IPS-NIHi7 (cell line): Measurements from ENCODE around the gene PLP2.
A peak's percentile ranks its signal among the peaks of the same experiment; 100 is the strongest.
"Not testable (repeated sequence)": the region's sequence is repeated elsewhere in the genome, so short reads cannot be mapped to it uniquely, and the experiment has no call there.

ENCODE experiments used
- DNase-seq: peaks from one replicate; pipeline ENCODE4 v3.0.0; 2012; ENCODE audit warnings: mixed read lengths; ENCODE audit errors: extremely low spot score

The PLP2 gene

DNA sequence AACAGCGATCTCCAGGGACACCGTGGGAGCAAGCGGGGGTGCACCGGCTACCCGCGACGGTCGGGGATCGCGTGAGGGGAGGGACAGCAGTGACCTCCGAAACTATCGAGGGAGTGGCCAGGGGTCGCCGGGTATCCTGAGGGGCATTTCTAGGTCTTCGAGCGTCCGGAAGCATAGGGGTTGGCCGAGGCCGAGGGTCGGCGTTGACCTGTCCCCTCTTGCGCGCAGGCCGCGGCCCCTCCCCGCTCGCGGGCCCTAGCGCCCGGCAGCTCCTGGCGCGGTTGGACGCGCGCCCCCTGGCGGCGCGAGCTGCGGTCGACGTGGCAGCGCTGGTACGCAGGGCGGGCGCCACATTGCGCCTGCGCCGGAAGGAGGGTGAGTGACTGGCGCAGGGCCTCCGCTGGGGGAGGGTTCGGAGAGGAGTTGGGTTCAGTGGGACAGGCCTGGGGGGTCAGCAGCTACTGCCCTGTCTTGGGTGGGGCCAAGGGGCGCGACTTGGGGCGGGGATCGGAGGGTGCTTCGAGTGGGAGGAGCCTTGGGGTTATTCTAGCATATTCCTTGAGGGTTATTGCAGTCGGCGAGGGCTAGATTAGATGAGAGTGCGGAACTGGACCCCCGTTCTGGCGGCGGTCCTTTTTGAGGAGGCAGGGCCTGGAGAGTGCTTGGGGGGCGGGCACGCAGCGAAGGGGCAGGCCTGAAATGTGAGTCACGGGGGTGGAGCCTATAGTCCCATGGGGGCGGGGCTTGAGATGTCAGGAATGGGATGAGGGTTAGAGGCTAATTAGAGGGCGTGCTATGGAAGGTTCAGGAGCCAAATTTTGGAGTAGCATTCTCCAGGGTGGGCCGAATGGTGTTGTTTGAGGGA lies 7.9 kb upstream of the PLP2 start:
- peak; percentile 65 for DNase-seq

DNA sequence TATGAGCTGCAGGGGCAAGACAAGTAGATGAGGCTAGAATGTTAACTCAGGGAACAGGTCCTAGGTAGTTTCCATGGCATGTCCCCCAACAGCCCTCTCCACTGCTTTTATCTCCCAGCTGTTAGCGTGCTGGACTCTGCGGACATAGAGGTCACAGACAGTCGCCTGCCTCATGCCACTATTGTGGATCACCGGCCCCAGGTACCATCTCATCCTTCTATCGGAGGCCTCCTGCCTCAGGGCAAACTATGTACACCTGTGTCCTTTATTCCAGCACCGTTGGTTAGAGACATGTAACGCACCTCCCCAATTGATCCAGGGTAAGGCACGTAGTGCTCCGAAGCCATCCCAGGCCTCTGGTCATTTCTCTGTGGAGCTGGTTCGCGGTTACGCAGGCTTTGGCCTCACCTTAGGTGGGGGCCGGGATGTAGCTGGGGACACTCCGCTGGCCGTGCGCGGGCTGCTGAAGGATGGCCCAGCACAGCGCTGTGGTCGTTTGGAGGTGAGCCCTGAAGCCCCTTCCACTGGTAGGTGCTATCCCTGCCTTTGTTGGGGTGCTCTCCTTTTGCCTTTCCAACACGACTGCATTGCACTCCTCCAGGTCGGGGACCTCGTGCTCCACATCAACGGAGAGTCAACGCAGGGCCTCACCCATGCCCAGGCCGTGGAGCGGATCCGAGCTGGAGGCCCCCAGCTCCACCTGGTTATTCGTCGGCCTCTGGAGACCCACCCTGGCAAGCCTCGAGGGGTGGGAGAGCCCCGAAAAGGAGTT lies 6.9 kb upstream of the PLP2 start:
- DNase-seq: no peak

DNA sequence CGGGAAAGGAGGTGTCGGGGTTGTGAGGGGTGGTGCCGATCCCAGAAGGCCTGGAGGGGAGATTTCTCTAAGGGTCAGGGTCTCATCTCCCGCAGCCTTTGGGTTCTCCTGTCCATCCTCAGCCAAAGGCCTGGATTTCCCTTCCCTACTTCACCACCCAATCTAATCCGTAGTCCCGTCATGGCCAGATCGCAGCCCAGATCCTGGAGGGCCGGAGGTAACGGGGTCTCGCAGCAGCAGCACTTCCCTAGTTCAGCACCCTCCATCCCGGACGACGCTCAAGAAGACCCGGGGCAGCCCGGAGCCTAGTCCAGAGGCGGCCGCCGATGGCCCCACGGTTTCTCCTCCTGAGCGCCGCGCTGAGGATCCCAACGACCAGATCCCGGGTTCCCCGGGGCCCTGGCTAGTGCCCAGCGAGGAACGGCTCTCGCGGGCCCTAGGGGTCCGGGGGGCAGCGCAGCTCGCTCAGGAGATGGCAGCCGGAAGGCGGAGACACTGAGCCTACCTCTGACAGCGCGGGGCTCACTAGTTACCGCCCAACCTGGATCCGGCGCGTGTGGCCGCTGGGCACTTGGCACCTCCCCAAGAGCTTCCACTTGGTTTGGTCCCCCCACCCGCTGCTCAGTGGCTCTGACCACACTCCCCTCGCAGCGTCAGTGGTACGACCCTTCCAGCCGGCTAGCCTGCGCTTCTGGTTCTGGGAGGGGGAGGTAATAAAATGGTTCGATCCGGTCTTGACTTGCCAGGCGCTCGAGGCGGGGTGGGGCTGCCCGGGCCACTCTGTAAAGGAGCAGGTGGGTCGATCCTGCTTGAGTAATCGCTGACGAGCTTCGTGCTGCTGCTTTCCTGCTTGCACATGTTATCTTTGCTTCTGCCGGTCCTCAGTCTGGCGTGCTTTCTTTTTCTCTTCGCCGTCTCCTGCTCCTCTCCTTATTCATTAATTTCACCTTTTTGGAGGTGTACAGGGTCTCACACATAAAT lies 5.5 kb upstream of the PLP2 start:
- DNase-seq: peak; percentile 63

DNA sequence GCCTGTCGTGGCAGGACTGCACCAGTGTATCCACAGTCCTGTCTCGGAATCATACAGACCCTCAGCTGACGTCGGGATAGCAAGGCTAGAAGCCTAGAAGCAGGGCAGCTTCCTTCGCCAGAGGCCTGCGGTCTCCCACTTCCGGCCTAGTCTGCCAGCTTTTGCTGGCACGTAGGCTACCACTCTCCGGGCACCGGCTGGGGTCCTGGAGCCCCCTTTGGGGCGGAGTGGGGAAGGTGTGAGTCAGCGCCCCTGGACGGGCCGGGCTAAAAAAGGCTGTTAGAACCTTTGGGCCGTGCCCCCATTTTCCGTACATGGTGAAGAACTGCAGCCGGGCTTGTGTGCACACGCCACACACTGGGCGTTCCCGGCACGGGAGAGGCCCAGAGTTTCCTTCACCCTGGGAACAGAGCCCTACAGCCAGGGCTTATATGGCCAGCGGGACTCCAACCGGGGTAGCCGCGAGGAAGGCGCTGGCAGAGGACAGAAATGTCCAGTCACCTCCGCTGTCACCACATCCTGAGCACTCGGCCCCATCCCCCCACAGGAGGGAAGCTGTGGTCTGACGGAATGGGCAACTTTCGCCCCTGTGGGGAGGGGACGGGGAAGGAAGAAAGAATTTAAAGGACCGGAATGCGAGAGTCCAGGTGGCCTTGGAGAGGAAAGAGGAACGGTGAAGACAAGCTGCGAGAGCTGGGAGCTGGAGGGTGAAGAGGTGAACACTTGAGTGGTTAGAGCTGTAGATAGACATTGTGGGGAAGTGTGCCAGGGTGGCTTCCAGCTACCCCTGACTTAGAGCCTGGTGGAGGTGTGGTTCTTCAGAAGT lies 4.6 kb upstream of the PLP2 start:
- no peak for DNase-seq

DNA sequence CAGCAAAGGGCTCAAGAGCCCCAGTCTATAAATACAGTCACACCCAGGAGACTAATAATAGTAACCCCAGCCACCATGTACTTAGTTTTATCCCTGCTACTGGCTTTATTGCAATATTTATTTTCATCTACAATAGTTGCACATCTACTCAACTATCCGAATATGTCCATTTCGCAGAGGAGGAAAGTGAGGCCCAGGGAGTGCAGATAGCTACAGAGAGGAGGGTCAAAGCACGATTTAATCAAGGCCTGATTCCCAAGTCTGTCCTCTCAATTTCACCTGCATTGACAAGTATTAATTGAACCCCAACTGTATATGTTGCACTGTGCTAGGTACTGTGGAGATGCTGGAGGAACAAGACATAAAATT lies 4.0 kb upstream of the PLP2 start:
- no peak for DNase-seq

DNA sequence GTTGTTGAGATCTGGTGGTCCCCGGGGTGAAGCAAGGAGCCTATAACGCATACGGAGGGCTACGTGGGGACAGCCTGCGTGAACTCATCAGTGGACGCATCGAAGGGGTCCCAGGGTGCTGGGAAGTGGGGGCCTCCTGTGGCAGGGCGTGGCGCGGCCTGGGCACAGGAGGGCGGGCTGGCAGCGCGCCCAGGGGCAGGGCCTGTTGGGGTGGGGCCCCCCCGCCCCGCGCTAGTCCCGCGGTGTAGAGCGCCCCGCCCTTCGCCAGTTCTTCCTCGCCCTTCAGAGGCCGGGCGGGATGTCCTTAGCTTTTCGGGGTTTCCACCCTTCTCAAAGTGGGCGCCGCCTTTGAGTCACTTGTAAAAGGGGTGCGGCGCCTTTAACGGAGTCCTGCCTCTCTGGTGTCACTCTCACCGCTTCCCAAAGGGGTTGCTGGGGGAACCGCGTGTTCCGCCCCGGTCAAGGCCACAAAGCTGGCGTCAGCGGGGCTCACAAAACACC lies 632 bp downstream of the PLP2 start:
- no peak for DNase-seq

DNA sequence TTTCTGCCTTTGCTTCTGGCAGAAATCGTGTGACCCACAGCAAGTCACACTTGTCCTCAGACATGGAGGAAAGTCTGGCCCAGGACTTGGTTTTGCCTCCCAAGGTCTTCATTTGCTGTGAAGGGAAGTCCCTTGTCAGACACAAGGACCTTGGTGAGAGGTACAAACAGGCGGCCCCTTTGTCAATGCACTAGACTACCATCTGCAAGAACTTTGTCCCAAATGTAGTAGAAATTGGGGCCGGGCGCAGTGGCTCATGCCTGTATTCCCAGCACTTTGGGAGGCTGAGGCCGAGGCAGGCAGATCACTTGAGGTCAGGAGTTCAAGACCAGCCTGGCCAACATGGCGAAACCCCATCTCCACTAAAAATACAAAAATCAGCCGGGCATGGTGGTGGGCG lies 1.8 kb downstream of the PLP2 start:
- DNase-seq: not testable (repeated sequence)

DNA sequence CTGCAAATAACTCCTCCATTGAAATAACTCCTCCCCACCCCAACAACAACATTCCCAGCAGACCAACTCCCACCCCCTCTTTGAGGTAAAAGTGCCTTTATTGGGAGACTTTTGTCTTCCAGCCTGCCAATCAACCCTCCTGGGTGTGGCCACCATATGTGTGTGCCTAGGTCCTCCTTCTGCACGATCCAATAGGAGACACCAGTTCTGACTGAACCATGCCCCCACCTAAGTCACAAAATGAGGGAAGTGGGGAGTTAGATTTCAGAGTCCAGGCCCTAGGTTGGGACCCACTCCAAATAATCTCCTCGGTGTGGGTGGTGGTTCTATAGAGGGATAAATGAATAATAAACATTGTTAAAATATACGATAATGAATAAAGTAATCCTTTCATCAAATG lies 3.0 kb downstream of the PLP2 start:
- no peak for DNase-seq

DNA sequence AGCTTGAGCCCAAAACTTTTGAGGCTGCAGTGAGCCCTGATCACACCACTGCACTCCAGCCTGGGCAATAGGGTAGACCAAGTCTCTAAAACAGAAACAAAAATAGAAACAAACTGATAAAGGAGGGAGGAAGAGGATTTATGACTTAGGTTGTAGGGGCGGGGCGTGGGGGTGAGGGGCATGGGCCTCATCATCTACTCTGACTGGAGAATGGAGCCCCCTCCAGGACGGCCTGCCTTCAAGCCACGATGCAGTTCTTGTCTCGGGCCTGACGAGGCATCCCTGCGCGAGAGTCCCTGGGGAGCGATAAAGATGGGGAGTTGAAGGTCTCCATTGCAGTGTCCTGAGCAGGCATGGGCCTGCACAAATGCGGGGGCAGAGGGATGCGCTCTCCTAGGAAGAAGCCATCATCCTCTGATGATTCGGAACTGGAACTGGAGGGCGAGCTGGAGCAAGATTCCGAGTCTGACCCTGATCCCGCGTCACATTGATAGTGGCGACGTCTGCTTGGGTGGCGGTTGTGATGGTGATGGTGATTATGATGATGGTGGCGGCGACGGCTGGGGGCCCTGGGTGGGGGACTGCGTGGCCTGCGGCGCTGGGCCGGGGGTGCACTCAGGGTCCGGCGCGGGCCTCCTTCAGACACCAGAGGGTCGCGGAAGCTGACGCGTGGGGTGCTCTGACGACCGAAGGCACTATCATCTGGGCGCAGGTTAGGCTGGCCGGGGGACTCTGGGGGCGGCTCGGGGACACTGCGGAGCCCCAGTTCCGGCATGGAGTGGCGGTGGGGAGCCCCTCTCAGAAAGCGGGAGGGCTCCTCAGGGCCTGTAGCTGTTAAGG lies 4.0 kb downstream of the PLP2 start:
- no peak for DNase-seq

DNA sequence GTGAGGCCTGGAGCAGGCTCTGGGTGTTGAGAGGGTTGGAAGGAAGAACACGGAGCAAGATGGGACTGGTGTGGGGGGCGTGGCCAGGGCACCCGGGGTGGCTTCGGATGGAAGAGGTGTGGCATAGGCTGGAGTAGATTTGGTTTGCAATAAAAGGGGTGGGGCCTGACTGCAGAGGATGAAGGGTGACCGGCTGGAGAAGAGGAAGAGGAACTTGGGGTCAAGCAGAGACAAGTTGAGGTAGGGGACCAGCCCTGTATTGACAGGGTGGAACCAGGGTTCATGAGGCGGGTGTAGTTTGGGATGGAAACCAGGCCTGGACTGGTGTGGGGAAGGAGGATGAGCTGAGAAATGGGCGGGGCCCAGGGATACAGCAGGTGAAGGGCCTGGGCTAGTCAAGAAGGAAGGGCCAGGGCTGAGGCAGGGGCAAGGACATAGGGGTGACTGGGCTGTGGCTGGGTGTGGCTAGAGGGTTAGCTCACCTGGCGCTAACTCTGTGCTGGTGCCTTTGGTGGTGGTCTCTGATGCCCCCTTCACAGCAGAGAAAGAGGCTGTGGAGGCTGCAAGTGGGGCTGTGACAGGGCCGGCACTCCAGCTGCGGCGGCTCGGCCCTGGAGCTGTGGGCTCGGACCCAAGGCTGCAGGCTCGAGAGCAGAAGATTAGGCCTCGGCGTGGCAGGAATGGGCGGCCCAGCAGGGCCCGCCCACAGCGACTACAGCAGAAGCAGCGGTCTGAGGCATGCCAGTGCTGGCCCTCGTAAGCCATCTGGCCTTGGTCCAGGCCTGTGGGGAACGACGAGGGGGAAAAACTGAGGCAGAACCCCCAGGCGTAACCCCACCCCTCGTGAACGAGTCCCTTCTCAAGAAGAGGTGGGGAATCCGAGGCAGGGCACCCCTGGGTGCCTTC lies 5.0 kb downstream of the PLP2 start:
- no peak for DNase-seq

DNA sequence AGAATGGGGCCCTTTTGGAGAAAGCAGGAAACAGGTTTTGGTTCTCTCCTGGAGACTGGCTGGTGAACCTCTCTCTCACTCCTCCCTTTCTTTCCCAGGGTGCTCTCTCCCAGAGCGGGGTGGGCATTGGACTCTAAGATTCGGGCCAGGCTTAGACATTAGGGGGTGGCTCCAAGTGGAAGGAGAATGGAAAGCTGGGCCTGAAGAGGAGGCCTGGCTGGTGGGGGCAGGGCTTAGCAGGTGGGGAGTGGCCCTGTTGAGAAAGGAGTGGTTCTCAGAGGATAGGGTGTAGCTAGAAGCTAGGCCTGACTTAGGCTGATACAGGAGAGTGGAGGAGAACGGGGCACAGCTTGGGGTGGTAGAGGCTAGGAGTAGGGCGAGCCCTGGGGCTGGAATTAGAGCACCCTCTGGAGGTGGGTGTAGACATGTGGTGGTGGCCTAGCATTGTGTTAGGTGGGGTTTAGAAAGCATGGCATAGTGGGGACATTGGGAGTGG lies 5.7 kb downstream of the PLP2 start:
- DNase-seq: no peak

DNA sequence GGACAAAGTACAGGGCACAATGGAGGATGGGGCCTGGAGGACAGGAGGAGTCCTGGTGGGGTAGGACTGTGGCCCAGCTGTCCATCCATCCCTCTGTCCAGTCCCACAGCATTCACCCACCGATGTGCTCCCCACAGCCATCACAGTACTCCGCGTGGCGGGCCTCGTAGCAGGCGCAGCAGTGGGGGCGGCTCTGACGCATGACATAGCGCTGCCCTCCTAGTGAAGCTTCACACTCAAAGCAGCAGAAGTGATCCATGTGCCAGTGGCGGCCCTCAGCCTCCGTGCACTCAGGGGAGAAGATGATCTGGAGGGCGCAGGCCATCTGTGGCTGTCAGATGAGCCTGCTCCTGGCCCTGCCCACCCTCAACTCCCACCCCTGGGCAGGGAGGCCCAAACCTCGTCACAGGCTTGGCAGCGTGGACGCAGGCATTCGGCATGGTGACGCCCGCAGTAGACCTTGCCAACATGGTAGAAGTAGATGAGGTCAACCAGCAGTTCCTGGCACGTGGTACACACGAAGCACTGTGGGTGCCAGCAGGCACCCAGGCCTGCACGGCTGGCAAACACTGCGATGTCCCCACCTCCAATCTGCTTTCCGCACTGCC lies 6.3 kb downstream of the PLP2 start:
- DNase-seq: no peak

DNA sequence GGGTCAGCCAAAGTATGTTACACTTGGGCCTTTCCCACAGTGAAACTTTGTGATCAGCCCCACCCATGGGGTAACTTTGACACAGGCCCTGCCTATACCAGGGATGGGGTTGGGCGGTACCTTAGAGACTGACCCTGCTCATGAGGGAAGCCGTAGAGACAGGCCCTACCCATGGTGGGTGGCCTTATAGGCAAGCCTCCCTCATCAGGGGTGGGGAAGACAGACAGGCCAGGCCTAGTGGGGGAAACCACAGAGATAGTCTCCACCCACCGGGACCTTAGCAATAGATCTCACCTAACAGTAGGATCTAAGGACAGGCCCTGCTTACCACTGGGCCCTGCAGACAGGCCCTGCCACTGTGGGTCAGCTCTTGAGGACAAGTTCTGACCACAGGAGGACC lies 6.8 kb downstream of the PLP2 start:
- no peak for DNase-seq

DNA sequence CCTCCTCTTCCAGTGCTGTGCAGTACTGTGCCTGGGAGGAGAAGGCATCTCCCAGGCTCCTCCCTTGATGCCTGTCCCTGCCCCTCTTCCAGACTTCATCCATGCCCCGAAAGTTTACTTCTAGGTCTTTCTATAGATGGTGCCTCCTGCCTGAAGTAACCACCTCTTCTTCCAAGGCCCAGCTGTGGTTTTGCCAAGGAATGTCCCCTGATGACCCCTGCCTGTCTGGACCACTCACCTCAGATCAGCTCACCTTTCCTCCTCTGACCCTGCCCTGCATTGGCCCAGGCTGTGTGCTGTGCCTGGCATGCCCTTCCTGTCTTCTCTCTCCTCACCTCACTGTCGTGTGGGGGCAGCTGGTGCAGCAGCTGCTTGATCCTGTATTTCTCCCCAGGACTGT lies 7.7 kb downstream of the PLP2 start:
- no peak for DNase-seq

DNA sequence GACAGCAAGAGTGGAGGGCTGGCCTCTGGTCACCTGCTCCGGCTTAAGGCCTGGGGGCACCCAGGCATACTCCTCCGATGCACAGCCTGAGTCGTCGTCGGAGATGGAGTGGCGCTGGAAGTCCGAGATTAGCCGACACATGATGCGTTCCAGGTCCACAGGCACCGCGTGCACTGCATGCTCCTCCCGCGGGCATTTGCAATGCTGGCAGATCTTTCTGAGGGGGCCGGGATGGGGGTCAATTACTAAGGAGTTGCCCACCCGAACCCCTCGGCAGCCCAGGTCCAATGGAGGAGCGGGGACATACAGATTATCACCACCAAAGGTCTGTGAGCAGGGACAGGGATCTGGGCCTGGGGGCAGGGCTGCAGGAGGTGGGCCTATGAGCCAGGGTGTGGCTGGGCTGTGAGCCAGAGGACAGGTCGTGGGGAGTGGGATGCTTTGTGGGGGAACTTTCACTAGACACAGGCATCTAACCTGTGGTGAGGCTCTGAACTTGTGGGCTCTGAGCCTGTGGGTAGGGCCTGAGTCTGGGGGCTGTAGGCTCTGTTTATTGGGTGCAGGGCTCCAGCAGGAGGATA lies 12.1 kb downstream of the PLP2 start:
- no peak for DNase-seq

DNA sequence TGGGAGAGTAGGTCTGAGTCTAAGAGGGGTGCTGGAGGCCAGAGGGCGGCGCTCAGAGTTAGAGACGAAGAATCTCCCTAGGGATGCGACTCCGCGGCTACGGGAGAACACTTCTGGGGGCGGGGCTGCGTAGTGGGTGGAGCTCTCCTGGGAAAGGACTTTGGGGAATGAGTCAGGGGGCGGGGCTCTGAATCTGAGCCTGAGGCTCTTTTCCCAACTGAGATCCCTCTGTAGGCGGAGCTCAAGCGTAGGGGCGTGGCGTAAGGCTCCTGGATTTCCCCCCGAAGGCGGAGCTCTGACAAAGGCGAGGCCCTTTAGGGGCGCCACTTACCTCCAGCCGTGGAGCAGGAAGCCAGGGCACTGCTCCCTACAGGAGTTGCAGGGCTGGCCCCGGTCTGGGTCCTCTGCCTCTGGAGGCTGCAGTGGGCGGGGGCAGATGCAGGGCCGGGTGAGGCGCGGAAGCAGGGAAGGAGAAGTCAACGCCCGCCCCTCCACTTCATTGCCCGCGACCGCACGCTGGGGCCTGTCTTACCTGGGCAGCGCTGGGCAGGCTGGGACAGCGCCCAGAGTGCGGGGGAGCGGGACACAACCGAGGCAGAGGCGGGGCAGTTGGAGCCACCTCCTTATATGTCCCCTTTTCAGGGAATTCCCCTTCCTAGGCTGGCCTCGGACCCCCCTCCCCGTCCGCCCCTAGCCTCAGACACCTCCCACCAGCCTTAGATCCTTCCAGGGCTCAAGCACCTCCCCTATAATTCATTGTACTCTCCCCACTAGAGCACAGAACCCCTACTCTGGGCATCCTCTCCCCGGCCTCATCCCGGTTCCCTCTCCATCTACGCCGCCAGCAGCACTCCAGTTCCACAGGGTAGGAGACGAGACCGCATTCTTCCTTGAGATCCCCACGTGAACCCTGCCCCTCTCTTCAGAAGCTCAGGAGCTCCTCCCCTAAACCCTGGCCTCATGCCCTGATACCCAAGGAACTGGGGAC lies 12.9 kb downstream of the PLP2 start:
- peak; percentile 78 for DNase-seq
